ENCODE results near the gene MRPS18B.
"Not testable (repeated sequence)": the region's sequence is repeated elsewhere in the genome, so short reads cannot be mapped to it uniquely, and the experiment has no call there.

The MRPS18B gene

GRCh38 chr6:30617565-30618269 is at the start of gene MRPS18B:
TSS of gene MRPS18B (plus strand) at chr6:30617840. CDS start at chr6:30617866, 26 bp downstream.
- no peak for FAIRE-seq

GRCh38 chr6:30568245-30568644 is 49.4 kb upstream of the MRPS18B start:
- FAIRE-seq, result no peak

- FAIRE-seq, result no peak
These were observed 47.4 kb upstream of the MRPS18B start for GRCh38 chr6:30570263-30570662.

- FAIRE-seq, result no peak
These were observed 46.9 kb upstream of the MRPS18B start for GRCh38 chr6:30570740-30571074.

- FAIRE-seq, result peak; percentile 77
These were observed 46.4 kb upstream of the MRPS18B start, which contains the start of gene ABCF1 for GRCh38 chr6:30571075-30571761. TSS of gene ABCF1 (plus strand) at chr6:30571442. CDS start at chr6:30571488, 46 bp downstream.

GRCh38 chr6:30571762-30572082 is 45.9 kb upstream of the MRPS18B start:
- no peak for FAIRE-seq

- no peak for FAIRE-seq
These were observed 45.5 kb upstream of the MRPS18B start for GRCh38 chr6:30572148-30572547.

- no peak for FAIRE-seq
These were observed 44.5 kb upstream of the MRPS18B start for GRCh38 chr6:30573113-30573512.

GRCh38 chr6:30578051-30578450 is 39.6 kb upstream of the MRPS18B start:
- no peak for FAIRE-seq

- no peak for FAIRE-seq
These were observed 33.7 kb upstream of the MRPS18B start for GRCh38 chr6:30583921-30584320.

GRCh38 chr6:30589754-30590358 is 27.8 kb upstream of the MRPS18B start:
- no peak for FAIRE-seq

- FAIRE-seq, result no peak
These were observed 27.1 kb upstream of the MRPS18B start for GRCh38 chr6:30590509-30590908.

- FAIRE-seq, result no peak
These were observed 26.6 kb upstream of the MRPS18B start for GRCh38 chr6:30591008-30591407.

GRCh38 chr6:30592287-30592686 is 25.4 kb upstream of the MRPS18B start:
- no peak for FAIRE-seq

- not testable (repeated sequence) for FAIRE-seq
These were observed 20.1 kb upstream of the MRPS18B start for GRCh38 chr6:30597315-30598144.

GRCh38 chr6:30598912-30599624 is 18.6 kb upstream of the MRPS18B start:
- FAIRE-seq, result no peak

GRCh38 chr6:30599625-30600324 is 17.9 kb upstream of the MRPS18B start:
- no peak for FAIRE-seq

- no peak for FAIRE-seq
These were observed 17.1 kb upstream of the MRPS18B start for GRCh38 chr6:30600451-30600961.

GRCh38 chr6:30601436-30601814 is 16.2 kb upstream of the MRPS18B start:
- no peak for FAIRE-seq

- FAIRE-seq, result no peak
These were observed 15.6 kb upstream of the MRPS18B start for GRCh38 chr6:30601815-30602641.

- no peak for FAIRE-seq
These were observed 13.7 kb upstream of the MRPS18B start for GRCh38 chr6:30603961-30604360.

All from A204.1 (cell line).